Mammary epithelial cell (primary cell): Measurements from ENCODE around the gene ARFGEF2.

ENCODE experiments used
- EZH2 ChIP-seq: IDR thresholded peaks from 2 replicates; pipeline ENCODE4 v1.6.1; 2012; ENCODE audit warnings: low read length, inconsistent platforms, borderline replicate concordance
- TF ChIP-seq, protein P1 (sequence below), 2 donors: IDR thresholded peaks in 1 of 2; conservative IDR thresholded peaks in 1 of 2; 2 replicates each; pipeline ENCODE4 v1.5.1; 2011 to 2012; ENCODE audit warnings: inconsistent platforms in 2 of 2, low read length in 2 of 2, mild to moderate bottlenecking in 2 of 2, control low read depth in 1 of 2, low read depth in 1 of 2; ENCODE audit not compliant: insufficient read depth in 1 of 2; ENCODE audit errors: extremely low read depth in 1 of 2

- TF ChIP-seq, protein P1, sequence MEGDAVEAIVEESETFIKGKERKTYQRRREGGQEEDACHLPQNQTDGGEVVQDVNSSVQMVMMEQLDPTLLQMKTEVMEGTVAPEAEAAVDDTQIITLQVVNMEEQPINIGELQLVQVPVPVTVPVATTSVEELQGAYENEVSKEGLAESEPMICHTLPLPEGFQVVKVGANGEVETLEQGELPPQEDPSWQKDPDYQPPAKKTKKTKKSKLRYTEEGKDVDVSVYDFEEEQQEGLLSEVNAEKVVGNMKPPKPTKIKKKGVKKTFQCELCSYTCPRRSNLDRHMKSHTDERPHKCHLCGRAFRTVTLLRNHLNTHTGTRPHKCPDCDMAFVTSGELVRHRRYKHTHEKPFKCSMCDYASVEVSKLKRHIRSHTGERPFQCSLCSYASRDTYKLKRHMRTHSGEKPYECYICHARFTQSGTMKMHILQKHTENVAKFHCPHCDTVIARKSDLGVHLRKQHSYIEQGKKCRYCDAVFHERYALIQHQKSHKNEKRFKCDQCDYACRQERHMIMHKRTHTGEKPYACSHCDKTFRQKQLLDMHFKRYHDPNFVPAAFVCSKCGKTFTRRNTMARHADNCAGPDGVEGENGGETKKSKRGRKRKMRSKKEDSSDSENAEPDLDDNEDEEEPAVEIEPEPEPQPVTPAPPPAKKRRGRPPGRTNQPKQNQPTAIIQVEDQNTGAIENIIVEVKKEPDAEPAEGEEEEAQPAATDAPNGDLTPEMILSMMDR (conservative IDR thresholded peaks at IDR 0.05 in 1 of 2, IDR thresholded peaks at IDR 0.05 in 1 of 2; ENCODE audit: extremely low read depth in 1 of 2, insufficient read depth in 1 of 2, low read depth in 1 of 2, low read length in 2 of 2), result no peak
- TF ChIP-seq EZH2, result no peak
Observed at GRCh38 chr20:48971956-48972355, 50.4 kb downstream of the ARFGEF2 start.
